PC-3 (cell line): ENCODE measurements around the gene C16orf92. TPM values are rescaled to one million over a fixed set of nuclear protein-coding genes. Genes with fewer than 3 reads are reported as not detected.

Experiments
- ATAC-seq: fragments of 200-7000 bp; cut with Tn5 transposase; 2 replicates; pipeline ENCODE4 v1.9.1; 2020; ENCODE audit warnings: mild to moderate bottlenecking, moderate library complexity
- BruUV-seq: library from RNA; stranded (reverse); fragments of 400-500 nt; replicated peaks from 2 replicates; lab custom pipeline; 2021; lab: Mats Ljungman, UMichigan
- CTCF ChIA-PET: fragments of 300-600 bp; sonication (Branson Sonifier 250); formaldehyde crosslinking; loops from one replicate; lab custom pipeline; 2022; ENCODE audit warnings: antibody characterized with exemption; lab: Charles Lee
- POLR2A ChIA-PET: fragments of 300-600 bp; sonication (Branson Sonifier 250); formaldehyde crosslinking; loops from one replicate; lab custom pipeline; 2022; ENCODE audit warnings: antibody characterized with exemption; ENCODE audit not compliant: unreplicated experiment; lab: Charles Lee
- DNase-seq: peaks from one replicate; pipeline ENCODE4 v3.0.0-alpha.2; 2015
- H2AFZ ChIP-seq: fragments of 300-600 bp; sonication (generic); 2 replicates; pipeline ENCODE4 v1.6.0; 2016; ENCODE audit warnings: antibody characterized with exemption, low read length
- H3F3A ChIP-seq: fragments of 300-600 bp; sonication (generic); one replicate; pipeline ENCODE4 v1.6.0; 2017; ENCODE audit warnings: antibody characterized with exemption, low read length, control low read depth, mild to moderate bottlenecking; ENCODE audit not compliant: unreplicated experiment
- H3K27ac ChIP-seq: fragments of 300-600 bp; sonication (generic); 2 replicates; pipeline ENCODE4 v1.5.1; 2016; ENCODE audit warnings: mild to moderate bottlenecking, low read length
- H3K27me3 ChIP-seq: fragments of 300-600 bp; sonication (generic); 2 replicates; pipeline ENCODE4 v1.6.1; 2016; ENCODE audit warnings: low read length, mixed read lengths
- H3K36me3 ChIP-seq: fragments of 300-600 bp; sonication (generic); 2 replicates; pipeline ENCODE4 v1.6.1; 2016; ENCODE audit warnings: low read depth, mixed run types, low read length, mixed read lengths
- H3K4me1 ChIP-seq: fragments of 300-600 bp; sonication (generic); 2 replicates; pipeline ENCODE4 v1.5.1; 2016; ENCODE audit warnings: low read length; ENCODE audit not compliant: insufficient read depth
- H3K4me2 ChIP-seq: fragments of 300-600 bp; sonication (generic); 2 replicates; pipeline ENCODE4 v1.6.0; 2016; ENCODE audit warnings: low read length
- H3K4me3 ChIP-seq: fragments of 300-600 bp; sonication (generic); 2 replicates; pipeline ENCODE4 v1.5.1; 2016; ENCODE audit warnings: mild to moderate bottlenecking, low read length, mixed read lengths
- H3K79me2 ChIP-seq: fragments of 300-600 bp; sonication (generic); 2 replicates; pipeline ENCODE4 v1.6.1; 2017; ENCODE audit warnings: low read length, mixed read lengths
- H3K9ac ChIP-seq: fragments of 300-600 bp; sonication (generic); 2 replicates; pipeline ENCODE4 v1.6.0; 2016; ENCODE audit warnings: mild to moderate bottlenecking, low read length
- H3K9me2 ChIP-seq: fragments of 300-600 bp; sonication (generic); replicated peaks from 2 replicates; pipeline ENCODE4 v1.6.1; 2016; ENCODE audit warnings: mixed run types, low read length, mixed read lengths
- H3K9me3 ChIP-seq: fragments of 300-600 bp; sonication (generic); 2 replicates; pipeline ENCODE4 v1.6.1; 2016; ENCODE audit warnings: low read length, mixed read lengths
- H4K20me1 ChIP-seq: fragments of 300-600 bp; sonication (generic); 2 replicates; pipeline ENCODE4 v1.6.1; 2016; ENCODE audit warnings: low read length, mixed read lengths
- EZH2 ChIP-seq: fragments of 300-600 bp; sonication (generic); IDR thresholded peaks from one replicate; pipeline ENCODE4 v1.6.1; 2017; ENCODE audit warnings: antibody characterized with exemption, mild to moderate bottlenecking, low read length; ENCODE audit not compliant: unreplicated experiment
- EZH2phosphoT487 ChIP-seq: fragments of 300-600 bp; sonication (generic); IDR thresholded peaks from 2 replicates; pipeline ENCODE4 v1.6.1; 2018; ENCODE audit warnings: mild to moderate bottlenecking, antibody characterized with exemption, low read length, borderline replicate concordance
- intact Hi-C: fragments of 100-400 bp; cut with micrococcal nuclease; formaldehyde crosslinking; loops from 2 replicates; pipeline ENCODE4 v1.9.0; 2023
- total RNA-seq: library from RNA; depleted of rRNA; stranded (reverse); fragments of >200 nt; gene quantifications from 2 replicates; pipeline ENCODE4 v1.2.3, GENCODE V29; 2014
- TF ChIP-seq, protein P1 (sequence below): fragments of 300-600 bp; sonication (generic); conservative IDR thresholded peaks from 2 replicates; pipeline ENCODE4 v1.5.1; 2017; ENCODE audit warnings: antibody characterized with exemption, low read depth, mild to moderate bottlenecking, low read length

The C16orf92 gene
- total RNA-seq, 1 experiment from 2014 or later = not detected

DNA sequence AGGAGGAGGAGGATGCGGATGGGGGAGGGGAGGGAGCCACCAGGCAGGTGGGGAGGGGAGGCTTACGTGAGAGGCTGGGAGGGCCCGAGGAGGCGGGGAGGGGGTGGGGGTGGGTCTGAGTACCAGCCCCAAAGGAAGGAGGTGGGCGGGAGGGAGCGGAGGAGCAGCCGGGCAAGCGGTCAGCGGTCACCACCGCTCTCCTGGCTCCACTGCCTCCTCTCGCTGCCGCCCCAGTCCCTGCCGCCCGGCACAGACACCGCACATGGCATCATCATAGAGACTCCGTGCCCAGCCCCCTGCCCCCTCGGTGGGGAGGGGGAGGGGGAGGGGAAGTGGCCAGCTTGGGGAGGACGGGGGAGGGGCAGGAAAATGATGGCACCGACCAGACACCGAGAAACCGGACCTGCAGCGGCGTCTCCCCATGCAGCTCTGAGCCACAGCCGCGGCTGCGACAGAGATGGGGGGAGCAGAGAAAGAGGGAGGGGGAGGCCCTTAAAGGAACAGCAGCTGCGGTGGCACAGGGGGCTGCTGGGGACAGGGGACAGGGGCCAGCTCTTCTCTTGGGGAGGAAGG is 7.9 kb downstream of the C16orf92 start, which contains the start of gene TLCD3B:
Gene TLCD3B (minus strand): TSS at position 431 of the 573 bp plus-strand sequence. CDS start 744 bp downstream, outside the sequence.
- Histone ChIP-seq H3K9me2 (no peaks in the 10 kb centered on the region), H4K20me1 (no peaks in the 10 kb centered on the region), H3K9me3 (no peaks in the 10 kb centered on the region), H2AFZ (no peak within 1 kb of the TSS), H3K79me2 (no peaks in the 10 kb centered on the region), H3K27ac (no peak within 1 kb of the TSS), H3K4me2 (peak within 1 kb of the TSS; percentile 59), H3K36me3 (no peaks in the 10 kb centered on the region; the same call in 1 of the 2 replicates), H3K27me3 (no peaks in the 10 kb centered on the region), H3K9ac (no peak within 1 kb of the TSS), H3F3A (no peaks in the 10 kb centered on the region), H3K4me1 (no peaks in the 10 kb centered on the region), H3K4me3 (peak within 1 kb of the TSS; percentile 47; the same call in 1 of the 2 replicates)
- BruUV-seq = no TSS peak
- ChIA-PET CTCF (interaction anchor here (0.6 kb wide), 1 partner anchor 45 kb away, joined by 3 read pairs; no protein-coding TSS in a partner anchor), POLR2A (no interaction called here)
- DNase-seq (no peak), ATAC-seq (peak; percentile 34; the same call in 1 of the 2 replicates)
- intact Hi-C loops = no loop called here
- TF ChIP-seq, protein P1, sequence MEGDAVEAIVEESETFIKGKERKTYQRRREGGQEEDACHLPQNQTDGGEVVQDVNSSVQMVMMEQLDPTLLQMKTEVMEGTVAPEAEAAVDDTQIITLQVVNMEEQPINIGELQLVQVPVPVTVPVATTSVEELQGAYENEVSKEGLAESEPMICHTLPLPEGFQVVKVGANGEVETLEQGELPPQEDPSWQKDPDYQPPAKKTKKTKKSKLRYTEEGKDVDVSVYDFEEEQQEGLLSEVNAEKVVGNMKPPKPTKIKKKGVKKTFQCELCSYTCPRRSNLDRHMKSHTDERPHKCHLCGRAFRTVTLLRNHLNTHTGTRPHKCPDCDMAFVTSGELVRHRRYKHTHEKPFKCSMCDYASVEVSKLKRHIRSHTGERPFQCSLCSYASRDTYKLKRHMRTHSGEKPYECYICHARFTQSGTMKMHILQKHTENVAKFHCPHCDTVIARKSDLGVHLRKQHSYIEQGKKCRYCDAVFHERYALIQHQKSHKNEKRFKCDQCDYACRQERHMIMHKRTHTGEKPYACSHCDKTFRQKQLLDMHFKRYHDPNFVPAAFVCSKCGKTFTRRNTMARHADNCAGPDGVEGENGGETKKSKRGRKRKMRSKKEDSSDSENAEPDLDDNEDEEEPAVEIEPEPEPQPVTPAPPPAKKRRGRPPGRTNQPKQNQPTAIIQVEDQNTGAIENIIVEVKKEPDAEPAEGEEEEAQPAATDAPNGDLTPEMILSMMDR = no peak
- TF ChIP-seq EZH2phosphoT487 (no peak), EZH2 (no peak)

DNA sequence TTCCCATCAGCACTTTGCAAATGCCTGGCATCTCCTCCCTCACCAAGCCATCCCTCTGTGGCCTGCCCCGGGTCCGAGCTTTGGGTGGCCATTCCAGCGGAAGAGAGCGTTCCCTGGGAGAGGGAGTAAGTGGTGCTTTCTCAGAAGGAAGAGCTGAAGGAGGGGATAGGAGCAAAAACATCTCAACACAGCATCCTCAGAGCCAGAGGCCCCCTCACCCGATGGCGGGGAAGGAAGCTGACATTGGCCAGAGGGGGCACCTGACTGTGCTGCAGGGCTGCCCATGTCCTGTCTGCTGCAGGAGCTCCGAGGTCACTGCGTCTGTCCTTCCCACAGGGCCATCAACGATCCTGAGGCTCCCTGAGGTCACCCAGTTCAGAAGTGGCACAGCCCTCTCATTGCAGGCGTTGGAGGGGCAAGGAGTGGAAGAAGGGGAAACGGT is 8.5 kb downstream of the C16orf92 start:
- Histone ChIP-seq H3K4me3 (peak overlapping the region; percentile 47; the same call in 1 of the 2 replicates), H3K4me1 (no peaks in the 10 kb centered on the region), H3K9me2 (no peaks in the 10 kb centered on the region), H3F3A (no peaks in the 10 kb centered on the region), H4K20me1 (no peaks in the 10 kb centered on the region), H3K36me3 (no peaks in the 10 kb centered on the region; the same call in 1 of the 2 replicates), H3K27ac (no peak overlapping the region), H3K9me3 (no peaks in the 10 kb centered on the region), H2AFZ (no peak overlapping the region), H3K9ac (no peak overlapping the region), H3K27me3 (no peaks in the 10 kb centered on the region), H3K4me2 (peak overlapping the region; percentile 59), H3K79me2 (no peaks in the 10 kb centered on the region)
- ATAC-seq = no peak
- intact Hi-C loops = no loop called here
- no peak for DNase-seq
- no TSS peak for BruUV-seq
- no peak for TF ChIP-seq EZH2phosphoT487
- TF ChIP-seq, protein P1 = no peak
- TF ChIP-seq EZH2 = no peak
- ChIA-PET POLR2A (no interaction called here), CTCF (interaction anchor here (0.5 to 0.6 kb wide), 2 partner anchors 149 to 207 kb away, joined by 4 to 17 read pairs; no protein-coding TSS in a partner anchor)
